AG04450 (cell line): ENCODE data around the gene ATP6V0E2. TPM values are rescaled to one million over a fixed set of nuclear protein-coding genes. Genes with fewer than 3 reads are reported as not detected.

Experiments used
- CTCF ChIA-PET: fragments of 300-600, 350-600 bp; formaldehyde crosslinking; extraction: SDS; loops from one replicate; lab custom pipeline; 2022; ENCODE audit warnings: antibody characterized with exemption, inconsistent platforms; lab: Charles Lee
- POLR2A ChIA-PET: fragments of 350-600 bp; formaldehyde crosslinking; extraction: SDS; loops from one replicate; lab custom pipeline; 2021; ENCODE audit warnings: antibody characterized with exemption, inconsistent platforms; lab: Yijun Ruan, JAX
- DNase-seq: peaks from one replicate; pipeline ENCODE4 v3.0.0-alpha.2; 2011; ENCODE audit warnings: low read depth, low spot score
- H3K27ac ChIP-seq: one replicate; pipeline ENCODE4 v1.5.1; 2012; ENCODE audit warnings: low read depth, low read length, control low read depth
- H3K27me3 ChIP-seq: one replicate; pipeline ENCODE4 v1.6.0; 2012; ENCODE audit warnings: low read length; ENCODE audit not compliant: control insufficient read depth, insufficient read depth
- H3K4me3 ChIP-seq: 2 replicates; pipeline ENCODE4 v1.5.1; 2011; ENCODE audit warnings: mild to moderate bottlenecking, low read depth, low read length, control low read depth
- H3K9me3 ChIP-seq: 2 replicates; pipeline ENCODE4 v1.5.1; 2012; ENCODE audit warnings: low read length; ENCODE audit not compliant: control insufficient read depth, insufficient read depth
- polyA plus RNA-seq: library from polyadenylated mRNA; depleted of rRNA; stranded (reverse); fragments of >200 nt; gene quantifications from 2 replicates; pipeline ENCODE4 v1.2.3, GENCODE V29; 2011
- TF ChIP-seq, protein P1 (sequence below): IDR thresholded peaks from 2 replicates; pipeline ENCODE4 v1.5.1; 2011; ENCODE audit warnings: low read depth, low read length, control low read depth, inconsistent platforms

Gene ATP6V0E2
- polyA plus RNA-seq, 1 experiment: 13.4 TPM

- Histone ChIP-seq H3K9me3 (no peaks in the 10 kb centered on the region; the same call in 1 of the 2 replicates), H3K27ac (no peak overlapping the region), H3K27me3 (no peaks in the 10 kb centered on the region), H3K4me3 (no peak overlapping the region)
- DNase-seq: no peak
- TF ChIP-seq, protein P1, sequence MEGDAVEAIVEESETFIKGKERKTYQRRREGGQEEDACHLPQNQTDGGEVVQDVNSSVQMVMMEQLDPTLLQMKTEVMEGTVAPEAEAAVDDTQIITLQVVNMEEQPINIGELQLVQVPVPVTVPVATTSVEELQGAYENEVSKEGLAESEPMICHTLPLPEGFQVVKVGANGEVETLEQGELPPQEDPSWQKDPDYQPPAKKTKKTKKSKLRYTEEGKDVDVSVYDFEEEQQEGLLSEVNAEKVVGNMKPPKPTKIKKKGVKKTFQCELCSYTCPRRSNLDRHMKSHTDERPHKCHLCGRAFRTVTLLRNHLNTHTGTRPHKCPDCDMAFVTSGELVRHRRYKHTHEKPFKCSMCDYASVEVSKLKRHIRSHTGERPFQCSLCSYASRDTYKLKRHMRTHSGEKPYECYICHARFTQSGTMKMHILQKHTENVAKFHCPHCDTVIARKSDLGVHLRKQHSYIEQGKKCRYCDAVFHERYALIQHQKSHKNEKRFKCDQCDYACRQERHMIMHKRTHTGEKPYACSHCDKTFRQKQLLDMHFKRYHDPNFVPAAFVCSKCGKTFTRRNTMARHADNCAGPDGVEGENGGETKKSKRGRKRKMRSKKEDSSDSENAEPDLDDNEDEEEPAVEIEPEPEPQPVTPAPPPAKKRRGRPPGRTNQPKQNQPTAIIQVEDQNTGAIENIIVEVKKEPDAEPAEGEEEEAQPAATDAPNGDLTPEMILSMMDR: no peak
- ChIA-PET CTCF (interaction anchor here (0.9 to 3.0 kb wide), 2 partner anchors 14 to 30 kb away, joined by 3 to 18 read pairs; no protein-coding TSS in a partner anchor), POLR2A (no interaction called here)
Measured at GRCh38 chr7:149869291-149869650, 4.5 kb upstream of the ATP6V0E2 start.

GRCh38 chr7:149869867-149870266 is 3.9 kb upstream of the ATP6V0E2 start:
- no peak overlapping the region for H3K27ac ChIP-seq
- H3K4me3 ChIP-seq: no peak overlapping the region
- ChIA-PET POLR2A (no interaction called here), CTCF (interaction anchor here (0.9 to 3.0 kb wide), 2 partner anchors 13 to 30 kb away, joined by 3 to 18 read pairs; no protein-coding TSS in a partner anchor)
- TF ChIP-seq, protein P1: no peak
- no peak for DNase-seq
- H3K27me3 ChIP-seq: no peaks in the 10 kb centered on the region
- H3K9me3 ChIP-seq: no peaks in the 10 kb centered on the region; the same call in 1 of the 2 replicates

- Histone ChIP-seq H3K27ac (no peak overlapping the region), H3K9me3 (no peaks in the 10 kb centered on the region; the same call in 1 of the 2 replicates), H3K4me3 (no peak overlapping the region), H3K27me3 (no peaks in the 10 kb centered on the region)
- TF ChIP-seq, protein P1: no peak
- ChIA-PET POLR2A (no interaction called here), CTCF (interaction anchor here (0.9 to 3.0 kb wide), 2 partner anchors 13 to 31 kb away, joined by 3 to 18 read pairs; no protein-coding TSS in a partner anchor)
- DNase-seq: no peak
Measured at GRCh38 chr7:149870274-149870673, 3.5 kb upstream of the ATP6V0E2 start.

DNA sequence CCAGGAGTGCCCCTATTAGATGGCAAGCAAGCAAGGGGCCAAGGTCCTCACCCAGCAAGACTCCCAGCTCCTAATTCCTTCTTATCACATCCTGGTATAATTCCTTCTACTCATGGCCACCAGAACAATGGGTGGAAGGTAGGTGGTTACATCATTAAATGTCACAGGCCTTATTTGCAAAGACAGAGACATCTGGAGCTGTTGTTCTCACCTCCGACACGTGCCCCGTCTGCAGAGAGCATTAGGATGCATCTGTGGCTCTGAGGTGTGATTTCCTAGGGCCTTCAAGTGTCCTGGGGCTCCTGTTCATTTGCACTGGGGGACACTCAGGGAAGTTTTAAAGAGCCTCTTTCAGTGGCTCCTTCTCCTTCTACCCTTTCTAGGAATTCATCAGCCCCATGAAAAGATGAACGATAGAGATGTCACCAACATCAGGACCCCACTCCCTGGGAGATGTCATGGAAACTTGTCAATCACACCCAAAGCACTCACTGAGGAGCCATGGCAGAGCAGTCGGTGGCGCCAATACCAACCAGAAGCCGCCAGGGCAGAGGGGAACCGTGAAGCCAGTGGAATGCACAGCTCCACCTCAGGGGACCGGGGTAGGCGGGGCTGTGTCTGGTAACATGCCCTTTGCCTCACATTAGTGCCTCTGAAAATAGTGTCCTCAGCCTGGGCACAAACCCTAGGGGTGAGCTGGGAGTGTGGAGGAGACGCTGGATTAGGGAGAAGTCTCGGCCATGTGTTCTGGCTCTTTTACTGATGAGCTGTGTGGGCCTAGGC is 2.9 kb upstream of the ATP6V0E2 start:
- ChIA-PET POLR2A (no interaction called here), CTCF (interaction anchor here (3.0 kb wide), 1 partner anchor 12 kb away, joined by 18 read pairs; no protein-coding TSS in a partner anchor)
- TF ChIP-seq, protein P1: no peak
- Histone ChIP-seq H3K27me3 (no peaks in the 10 kb centered on the region), H3K4me3 (no peak overlapping the region), H3K9me3 (no peaks in the 10 kb centered on the region; the same call in 1 of the 2 replicates), H3K27ac (no peak overlapping the region)
- no peak for DNase-seq

- Histone ChIP-seq H3K9me3 (no peaks in the 10 kb centered on the region; the same call in 1 of the 2 replicates), H3K27me3 (no peaks in the 10 kb centered on the region), H3K27ac (no peak overlapping the region), H3K4me3 (no peak overlapping the region)
- CTCF ChIA-PET: interaction anchor here (3.0 kb wide), 1 partner anchor 12 kb away, joined by 18 read pairs; no protein-coding TSS in a partner anchor
- no peak for DNase-seq
- POLR2A ChIA-PET: interaction anchor here (0.6 kb wide), 1 partner anchor 98 kb away, joined by 3 read pairs; no protein-coding TSS in a partner anchor
- TF ChIP-seq, protein P1: no peak
Measured at GRCh38 chr7:149871576-149871975, 2.2 kb upstream of the ATP6V0E2 start.
